OCI-LY3 (cell line): ENCODE results near the gene PDK2.

ENCODE experiments used
- CTCF ChIP-seq: fragments of 200-600, 300-600 bp; sonication (generic); IDR thresholded peaks from 2 replicates; pipeline ENCODE4 v1.5.1; 2014; ENCODE audit warnings: antibody characterized with exemption, low read length, low read depth
- EZH2phosphoT487 ChIP-seq: fragments of 200-600 bp; shearing (Covaris generic); IDR thresholded peaks from 2 replicates; pipeline ENCODE4 v1.6.1; 2018; ENCODE audit warnings: antibody characterized with exemption, mixed run types, low read depth

DNA sequence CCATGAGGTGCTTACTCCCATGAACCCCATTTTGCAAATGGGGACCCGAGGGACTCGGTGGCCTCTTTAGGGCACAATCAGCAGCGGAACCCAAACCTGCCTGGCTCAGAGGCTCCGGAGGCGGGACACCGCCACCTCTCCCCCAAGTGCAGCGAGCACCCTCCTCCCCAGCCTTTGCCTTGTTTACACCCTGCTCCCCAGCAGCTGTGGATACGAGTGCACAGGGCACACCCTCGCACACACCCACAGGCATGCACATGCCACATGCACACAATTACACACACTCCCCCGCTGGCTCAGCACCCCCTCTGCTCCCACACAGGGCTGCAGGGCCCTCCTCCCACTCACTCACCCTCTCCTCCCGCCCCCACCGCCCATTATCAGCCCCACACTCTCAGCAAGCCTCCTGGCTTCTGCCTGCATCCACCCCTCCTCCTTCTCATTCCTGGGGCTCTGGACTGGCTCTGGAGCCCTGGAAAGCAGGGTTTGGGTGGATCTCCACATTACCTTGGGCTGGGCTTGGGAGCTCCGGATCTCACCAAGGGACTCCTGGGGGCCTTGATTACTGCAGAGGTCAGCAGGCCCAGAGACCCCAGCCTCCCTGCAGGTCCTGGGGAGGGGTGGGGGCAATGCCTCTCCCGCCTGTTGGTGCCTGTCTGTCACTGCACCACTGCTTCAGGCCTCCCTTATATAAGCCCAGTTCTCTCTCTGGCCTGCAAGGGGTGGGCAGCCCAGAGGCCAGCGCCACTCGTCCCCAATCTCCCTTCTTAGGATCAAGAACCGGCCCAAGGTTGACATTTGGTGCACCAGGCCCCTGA is 6.4 kb downstream of the PDK2 start:
- no peak for TF ChIP-seq CTCF
- TF ChIP-seq EZH2phosphoT487, result no peak
